Activated naive CD4-positive, alpha-beta T cell treated with Interleukin-2 at 50 U/mL for 16 hours (primary cell): Measurements from ENCODE around the gene DLG4.

ENCODE experiments used
- DNase-seq: peaks from one replicate; pipeline ENCODE4 v3.0.0-alpha.2; 2020

The DLG4 gene

GRCh38 chr17:7219812-7220592 lies at the start of gene DLG4, which contains the start of gene ACADVL:
Gene DLG4, minus strand, starts transcription at chr17:7219836.
Gene ACADVL, plus strand, starts transcription at chr17:7219938. Its CDS starts 47 bp downstream, at chr17:7219985.
- peak; percentile 80 for DNase-seq

- no peak for DNase-seq
Observed at GRCh38 chr17:7266784-7267183, 47.1 kb upstream of the DLG4 start.

- DNase-seq, result no peak
Observed at GRCh38 chr17:7263801-7264078, 44.1 kb upstream of the DLG4 start.

DNA sequence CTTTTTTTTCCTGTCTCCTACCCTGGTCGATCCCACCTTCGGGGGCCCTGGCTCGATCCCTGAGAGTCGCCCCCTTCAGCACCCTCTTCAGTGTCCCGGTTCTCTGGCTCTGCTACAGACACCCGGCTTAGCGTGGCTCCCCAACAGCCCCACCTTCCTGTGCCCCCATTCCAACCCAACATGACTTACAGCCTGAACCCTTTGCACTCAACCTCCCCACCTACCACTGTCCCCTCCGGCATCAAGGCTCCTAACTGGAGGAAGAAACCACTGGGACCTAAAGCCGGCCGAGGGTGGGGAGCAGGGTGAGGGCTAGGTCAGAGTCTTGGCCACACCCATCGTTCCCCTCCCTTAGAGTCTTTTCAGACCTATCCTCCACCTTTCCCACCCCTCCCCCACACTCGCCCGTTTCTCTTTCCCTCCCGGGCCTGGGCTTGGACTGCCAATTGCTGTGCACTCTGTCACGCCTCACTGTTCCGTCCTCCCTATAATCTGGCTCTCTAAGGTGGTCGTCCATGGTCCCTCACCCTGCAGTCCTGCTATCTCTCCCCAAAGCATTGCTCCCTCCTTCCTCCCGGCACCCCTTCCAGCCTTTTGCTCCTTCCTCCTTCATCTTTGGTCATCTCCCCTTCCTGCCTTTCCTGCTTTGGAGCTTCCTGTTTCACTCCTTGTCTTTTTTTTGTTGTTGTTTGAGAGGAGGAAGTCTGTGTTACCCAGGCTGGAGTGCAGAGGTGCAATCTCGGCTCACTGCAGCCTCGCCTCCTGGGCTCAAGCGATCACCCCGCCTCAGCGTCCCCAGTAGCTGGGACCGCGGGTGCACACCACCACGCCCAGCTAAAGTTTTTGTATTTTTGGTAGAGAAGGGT lies 43.5 kb upstream of the DLG4 start:
- DNase-seq, result peak; percentile 21

DNA sequence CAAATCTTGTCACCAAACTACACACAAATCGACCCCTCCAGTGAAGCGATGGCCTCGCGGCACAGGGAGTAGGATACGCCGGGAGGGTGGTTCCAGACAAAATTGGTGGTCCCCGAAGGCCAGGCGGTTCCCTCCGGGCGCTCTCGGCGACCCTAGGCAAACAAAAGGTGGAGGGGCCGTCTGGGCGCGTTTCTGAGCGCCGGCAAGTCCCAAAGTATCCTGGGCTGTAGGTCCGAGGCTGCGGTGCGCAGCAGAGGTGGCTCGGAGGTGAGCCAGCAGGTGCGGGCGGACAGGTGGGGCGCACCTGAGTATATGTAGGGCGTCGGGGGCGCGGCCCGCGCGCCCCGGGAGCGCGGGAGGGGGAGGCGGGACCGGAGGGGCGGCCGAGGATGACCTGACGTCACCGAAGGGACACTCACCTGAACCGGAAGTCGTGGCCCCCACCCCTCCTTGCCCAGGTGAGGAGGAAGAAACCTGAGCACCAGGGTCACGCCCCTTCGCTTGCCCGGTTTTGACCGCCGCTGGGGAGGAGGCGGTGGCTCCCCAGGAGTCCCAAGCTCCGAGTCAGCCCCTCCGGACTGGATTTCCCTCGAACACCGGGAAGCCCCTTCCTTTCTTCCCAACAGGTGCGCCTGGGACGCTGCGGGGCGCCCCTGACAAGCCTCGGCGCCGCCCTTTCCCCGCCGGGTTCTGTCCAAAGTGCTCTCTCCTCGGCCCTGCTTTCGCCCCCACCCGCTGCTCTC lies 42.7 kb upstream of the DLG4 start, which contains the start of gene CLDN7:
Gene CLDN7, minus strand, starts transcription at position 287 of the 743 bp plus-strand sequence. CDS start 435 bp downstream, outside the sequence.
- no peak for DNase-seq

DNA sequence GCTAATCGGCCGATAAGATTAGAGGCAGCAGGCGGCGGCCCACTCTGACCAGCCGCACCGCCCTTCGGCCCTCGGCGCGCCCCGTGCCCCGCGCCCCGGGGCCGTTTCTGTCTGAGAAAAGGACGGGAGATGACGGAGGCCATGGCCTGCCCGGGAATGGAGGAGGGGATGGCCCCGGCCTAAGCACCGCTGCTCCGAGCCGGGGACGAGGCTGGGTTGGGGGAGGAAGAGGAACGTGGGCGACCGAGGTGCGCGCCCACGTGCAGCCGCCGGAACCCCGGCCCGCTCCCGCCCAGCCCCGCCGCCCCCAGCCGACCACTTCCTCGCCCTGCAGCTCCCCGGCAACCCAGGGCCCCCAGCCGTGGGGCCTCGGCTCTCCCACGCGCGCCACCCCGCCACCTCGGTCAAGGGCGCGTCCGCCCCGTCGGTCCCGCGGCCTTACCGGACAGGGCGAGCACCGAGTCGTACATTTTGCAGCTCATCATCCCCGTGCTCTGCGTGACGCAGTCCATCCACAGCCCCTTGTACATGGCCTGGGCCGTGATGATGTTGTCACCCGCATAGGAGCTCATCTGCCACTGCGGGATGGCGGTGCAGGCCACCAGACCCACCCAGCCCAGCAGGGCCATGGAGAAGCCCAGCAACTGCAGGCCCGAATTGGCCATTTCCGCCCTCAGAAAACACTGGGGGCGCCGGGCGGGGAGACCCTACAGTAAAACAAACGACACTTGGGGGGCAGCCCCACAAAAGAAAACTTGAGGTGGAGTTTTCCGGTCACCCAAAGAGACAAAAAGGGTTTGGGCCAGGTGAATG lies 41.9 kb upstream of the DLG4 start:
- peak; percentile 16 for DNase-seq

GRCh38 chr17:7260651-7261378 lies 41.2 kb upstream of the DLG4 start:
- DNase-seq, result peak; percentile 33

DNA sequence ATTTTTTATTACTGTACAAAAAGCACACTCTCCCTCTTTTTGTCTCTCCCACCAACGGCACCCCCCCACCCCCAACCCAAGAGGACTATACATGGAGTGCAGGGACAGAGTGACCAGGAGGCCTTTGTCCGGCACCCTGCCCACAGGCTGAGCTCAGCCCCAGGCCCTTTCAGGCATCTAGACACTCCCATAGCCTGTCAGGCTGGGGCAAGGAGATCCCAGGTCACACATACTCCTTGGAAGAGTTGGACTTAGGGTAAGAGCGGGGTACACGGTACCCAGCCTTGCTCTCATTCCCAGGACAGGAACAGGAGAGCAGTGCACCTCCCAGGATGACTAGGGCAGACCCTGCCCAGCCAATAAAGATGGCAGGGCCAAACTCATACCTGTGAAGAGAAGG lies 40.5 kb upstream of the DLG4 start:
- DNase-seq, result no peak

DNA sequence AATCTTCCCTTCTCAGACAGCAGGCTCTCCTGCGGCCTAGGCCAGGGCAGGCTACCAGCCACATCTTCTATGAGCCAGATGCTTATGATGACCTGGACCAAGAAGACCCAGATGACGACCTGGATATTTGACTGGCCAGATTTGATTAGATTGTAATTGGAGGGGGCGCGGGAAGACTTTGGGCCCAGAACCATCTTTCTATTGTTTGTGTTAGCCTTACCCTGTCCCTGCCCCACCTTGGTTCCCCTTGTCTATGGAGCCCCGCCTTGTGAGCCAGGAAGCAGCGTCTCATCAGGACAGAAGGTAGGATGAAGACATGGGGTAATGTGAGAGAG lies 39.9 kb upstream of the DLG4 start:
- DNase-seq, result no peak

DNA sequence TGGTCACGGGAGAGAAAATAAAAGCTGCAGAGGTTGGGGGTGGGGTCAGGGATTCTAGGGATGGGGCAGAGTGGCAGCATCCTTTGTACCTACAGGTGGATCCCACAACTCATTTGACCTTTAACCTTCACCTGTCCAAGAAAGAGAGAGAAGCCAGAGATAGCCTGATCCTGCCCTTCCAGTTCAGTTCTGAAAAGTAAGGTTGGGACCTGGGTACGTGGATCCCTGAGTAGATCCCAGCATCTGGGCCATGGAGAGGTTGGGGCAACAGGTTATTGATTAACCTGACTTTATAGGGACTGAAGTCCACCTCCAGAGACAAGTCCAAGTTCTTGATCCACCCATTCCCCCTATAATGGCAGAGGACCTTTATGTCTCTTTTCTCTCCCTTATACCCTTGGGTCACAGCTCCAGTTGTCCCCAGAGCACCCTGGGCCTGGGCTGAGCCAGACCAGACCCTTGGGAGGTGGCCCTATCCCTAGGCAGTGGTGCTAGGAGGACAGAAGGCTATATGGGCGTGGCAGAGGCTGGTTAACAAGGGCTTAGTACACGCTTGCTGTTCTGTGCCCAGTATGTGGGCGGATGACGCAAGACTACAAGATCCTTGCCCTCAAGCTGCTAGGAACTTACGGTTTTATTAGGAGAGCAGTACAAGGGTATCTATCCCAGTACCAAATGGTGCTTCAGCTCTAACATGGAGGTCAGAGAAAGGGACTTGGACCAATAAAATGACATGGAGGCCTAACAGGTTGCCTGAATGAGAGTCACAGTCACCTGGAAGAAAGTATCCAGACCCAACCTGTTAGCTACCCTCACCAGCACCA lies 39.3 kb upstream of the DLG4 start:
- no peak for DNase-seq

DNA sequence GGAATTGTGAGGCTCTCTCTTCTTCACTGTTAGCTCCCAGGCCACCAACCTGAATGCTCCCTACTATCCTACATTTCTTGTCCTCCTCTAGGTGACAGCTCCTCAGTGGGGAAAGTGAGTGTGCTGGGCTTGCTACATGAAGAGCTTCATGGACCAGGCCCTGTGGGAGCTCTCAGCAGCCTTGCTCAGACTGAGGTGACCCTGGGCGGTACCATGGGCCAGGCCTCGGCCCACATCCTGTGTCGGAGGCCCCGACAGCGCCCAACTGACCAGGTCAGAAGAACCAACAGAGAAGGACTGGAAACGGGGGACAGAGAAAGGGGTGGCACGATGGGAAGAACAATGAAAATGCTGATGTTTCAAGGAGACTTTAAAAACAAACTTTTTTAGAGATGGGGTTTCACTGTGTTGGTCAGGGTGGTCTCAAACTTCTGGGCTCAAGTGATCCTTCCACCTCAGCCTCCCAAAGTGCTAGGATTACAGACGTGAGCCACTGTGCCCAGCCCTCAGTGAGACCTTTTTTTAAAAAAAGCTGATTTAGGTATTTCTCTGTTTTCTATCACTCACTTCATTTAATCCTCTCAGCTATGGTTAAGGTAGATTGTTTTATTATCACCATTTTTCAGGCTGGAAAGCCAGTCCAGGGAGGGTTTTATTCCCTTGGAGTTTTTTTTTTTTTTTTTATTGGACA lies 37.3 kb upstream of the DLG4 start:
- DNase-seq, result no peak

GRCh38 chr17:7254511-7254910 lies 34.9 kb upstream of the DLG4 start:
- DNase-seq, result no peak

GRCh38 chr17:7253082-7253481 lies 33.4 kb upstream of the DLG4 start:
- no peak for DNase-seq

DNA sequence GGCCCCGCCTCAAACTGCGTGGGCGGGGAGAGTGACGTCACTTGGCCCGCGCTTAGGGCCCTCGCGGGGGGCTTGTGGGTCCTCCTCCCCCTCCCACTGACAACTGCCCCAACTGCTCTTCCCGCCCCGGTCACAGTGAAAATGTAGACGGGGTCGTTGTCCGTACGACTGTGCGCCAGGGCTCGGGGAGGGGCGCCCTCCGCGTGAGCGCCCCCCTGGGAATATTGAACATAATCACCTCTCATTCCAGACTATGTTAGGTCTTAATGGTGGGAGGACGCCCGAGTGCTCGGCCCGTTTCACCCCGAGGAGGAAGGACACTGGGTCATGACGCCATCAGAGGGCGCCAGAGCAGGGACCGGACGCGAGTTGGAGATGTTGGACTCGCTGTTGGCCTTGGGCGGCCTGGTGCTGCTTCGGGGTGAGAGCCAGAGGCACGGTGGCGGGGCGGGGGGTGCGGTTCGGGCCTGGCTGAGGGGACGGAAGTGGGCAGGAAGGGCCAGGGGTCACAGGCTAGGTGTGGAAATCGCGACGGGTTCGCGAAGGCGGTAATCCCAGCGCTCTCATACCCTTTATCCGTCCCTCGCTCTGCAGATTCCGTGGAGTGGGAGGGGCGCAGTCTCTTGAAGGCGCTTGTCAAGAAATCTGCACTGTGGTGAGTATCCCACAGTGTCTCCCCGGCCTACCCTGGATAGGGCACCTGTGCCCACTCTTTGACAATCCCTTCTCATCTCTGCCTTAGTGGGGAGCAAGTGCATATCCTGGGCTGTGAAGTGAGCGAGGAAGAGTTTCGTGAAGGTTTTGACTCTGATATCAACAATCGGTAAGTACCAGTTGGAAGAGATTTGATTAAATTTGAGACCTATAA lies 32.8 kb upstream of the DLG4 start, which contains the start of gene ELP5:
Gene ELP5, plus strand, starts transcription at position 40 of the 868 bp plus-strand sequence. Its CDS starts 336 bp downstream, at position 376.
- DNase-seq, result peak; percentile 89

DNA sequence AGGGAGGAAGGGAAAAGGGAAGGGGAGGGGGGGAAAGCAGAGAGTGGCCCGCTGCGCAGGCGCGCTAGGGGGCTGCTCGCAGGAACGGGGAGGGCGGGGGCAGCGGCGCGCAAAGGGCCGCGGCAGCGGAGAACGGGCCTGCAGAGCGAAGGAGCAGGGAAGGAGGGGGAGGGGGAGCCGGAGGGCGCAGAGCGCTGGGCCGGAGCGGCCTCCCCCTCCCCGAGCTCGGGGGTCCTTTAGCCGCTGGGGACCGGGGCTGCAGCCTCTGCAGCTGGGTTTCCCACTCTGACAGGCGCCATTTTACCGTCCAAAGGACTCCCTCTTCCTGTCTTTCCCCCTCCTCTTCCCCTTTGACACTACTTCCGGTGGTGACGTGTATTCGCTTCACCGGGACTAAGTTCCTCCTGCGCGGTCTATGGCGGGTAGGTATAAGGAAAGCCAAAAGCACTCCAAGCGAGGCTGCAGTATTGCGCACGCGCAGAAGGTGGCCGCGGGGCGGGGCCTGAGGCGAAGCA lies 32.1 kb upstream of the DLG4 start, which contains the start of gene CTDNEP1:
Gene CTDNEP1, minus strand, starts transcription at position 74 of the 515 bp plus-strand sequence. CDS start 438 bp downstream, outside the sequence.
- DNase-seq, result peak; percentile 96

- peak; percentile 27 for DNase-seq
Observed at GRCh38 chr17:7250695-7251627, 31.3 kb upstream of the DLG4 start.

- DNase-seq, result no peak
Observed at GRCh38 chr17:7249830-7250229, 30.2 kb upstream of the DLG4 start.

GRCh38 chr17:7249214-7249613 lies 29.6 kb upstream of the DLG4 start:
- no peak for DNase-seq
